GM21390 (cell line): ENCODE data around the gene ZNF438.
"Not testable (repeated sequence)": the region's sequence is repeated elsewhere in the genome, so short reads cannot be mapped to it uniquely, and the experiment has no call there.

ENCODE experiments used
- ATAC-seq: cut with Tn5 transposase; IDR thresholded peaks from one replicate; pipeline ENCODE4 v1.9.1; 2021; ENCODE audit not compliant: unreplicated experiment

ZNF438 gene

GRCh38 chr10:31031558-31032257, at the start of gene ZNF438:
Gene ZNF438, minus strand, starts transcription at chr10:31031865. Its CDS starts 154,831 bp downstream, at chr10:30877034.
- peak; percentile 80 for ATAC-seq

- no peak for ATAC-seq
Measured at GRCh38 chr10:31076610-31076988, 44.9 kb upstream of the ZNF438 start.

- ATAC-seq: no peak
Measured at GRCh38 chr10:31075881-31076609, 44.4 kb upstream of the ZNF438 start.

GRCh38 chr10:31075434-31075833, 43.8 kb upstream of the ZNF438 start:
- no peak for ATAC-seq

GRCh38 chr10:31074722-31075086, 43.0 kb upstream of the ZNF438 start:
- no peak for ATAC-seq

GRCh38 chr10:31073996-31074721, 42.5 kb upstream of the ZNF438 start:
- no peak for ATAC-seq

GRCh38 chr10:31073211-31073610, 41.5 kb upstream of the ZNF438 start:
- ATAC-seq: no peak

- ATAC-seq: no peak
Measured at GRCh38 chr10:31072451-31072850, 40.8 kb upstream of the ZNF438 start.

- no peak for ATAC-seq
Measured at GRCh38 chr10:31071232-31072005, 39.8 kb upstream of the ZNF438 start.

GRCh38 chr10:31070691-31071090, 39.0 kb upstream of the ZNF438 start:
- ATAC-seq: no peak

GRCh38 chr10:31070025-31070424, 38.4 kb upstream of the ZNF438 start:
- ATAC-seq: no peak

- ATAC-seq: no peak
Measured at GRCh38 chr10:31069411-31069810, 37.7 kb upstream of the ZNF438 start.

- no peak for ATAC-seq
Measured at GRCh38 chr10:31064348-31064747, 32.7 kb upstream of the ZNF438 start.

GRCh38 chr10:31063841-31064240, 32.2 kb upstream of the ZNF438 start:
- ATAC-seq: no peak

- ATAC-seq: no peak
Measured at GRCh38 chr10:31062856-31063255, 31.2 kb upstream of the ZNF438 start.

GRCh38 chr10:31061941-31062340, 30.3 kb upstream of the ZNF438 start:
- no peak for ATAC-seq

GRCh38 chr10:31058795-31059703, 27.4 kb upstream of the ZNF438 start:
- no peak for ATAC-seq

GRCh38 chr10:31056678-31057077, 25.0 kb upstream of the ZNF438 start:
- not testable (repeated sequence) for ATAC-seq

GRCh38 chr10:31055573-31056251, 24.0 kb upstream of the ZNF438 start:
- ATAC-seq: no peak

GRCh38 chr10:31051703-31052102, 20.0 kb upstream of the ZNF438 start:
- ATAC-seq: no peak
